HG03103 (cell line): ENCODE results near the gene CRTC1.

Source experiments
- ATAC-seq: cut with Tn5 transposase; IDR thresholded peaks from one replicate; pipeline ENCODE4 v1.9.1; 2021; ENCODE audit warnings: low read depth; ENCODE audit not compliant: unreplicated experiment

CRTC1 gene

DNA sequence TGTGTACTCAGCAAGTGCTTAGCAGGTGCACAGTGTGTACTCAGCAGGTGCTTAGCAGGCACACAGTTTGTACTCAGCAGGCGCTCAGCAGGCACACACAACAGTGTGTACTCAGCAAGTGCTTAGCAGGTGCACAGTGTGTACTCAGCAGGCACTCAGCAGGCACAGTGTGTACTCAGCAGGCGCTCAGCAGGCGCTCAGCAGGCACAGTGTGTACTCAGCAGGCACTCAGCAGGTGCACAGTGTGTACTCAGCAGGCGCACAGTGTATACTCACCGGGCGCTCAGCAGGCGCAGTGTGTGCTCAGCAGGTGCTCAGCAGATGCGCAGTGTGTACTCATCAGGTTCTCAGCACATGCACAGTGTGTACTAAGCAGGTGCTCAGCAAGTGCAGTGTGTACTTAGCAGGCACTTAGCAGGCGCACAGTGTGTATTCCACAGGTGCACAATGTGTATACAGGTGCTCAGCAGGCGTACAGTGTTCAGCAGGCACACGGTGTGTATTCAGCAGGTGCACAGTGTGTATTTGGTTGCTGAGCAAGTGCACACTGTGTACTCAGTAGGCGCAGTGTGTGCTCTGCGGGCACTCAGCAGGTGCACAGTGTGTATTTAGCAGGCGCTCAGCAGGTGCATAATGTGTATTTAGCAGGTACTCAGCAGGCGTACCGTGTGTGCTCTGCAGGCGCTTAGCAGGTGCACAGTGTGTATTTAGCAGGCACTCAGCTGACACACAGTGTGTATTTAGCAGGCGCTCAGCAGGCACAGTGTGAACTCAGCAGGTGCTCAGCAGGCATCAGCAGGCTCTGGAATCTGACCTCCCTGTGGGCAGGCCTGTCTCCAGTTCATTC is 15.1 kb downstream of the CRTC1 start:
- ATAC-seq: no peak

- ATAC-seq: no peak
Observed at GRCh38 chr19:18699403-18700054, 16.0 kb downstream of the CRTC1 start.

- ATAC-seq: no peak
Observed at GRCh38 chr19:18700501-18701249, 17.2 kb downstream of the CRTC1 start.

DNA sequence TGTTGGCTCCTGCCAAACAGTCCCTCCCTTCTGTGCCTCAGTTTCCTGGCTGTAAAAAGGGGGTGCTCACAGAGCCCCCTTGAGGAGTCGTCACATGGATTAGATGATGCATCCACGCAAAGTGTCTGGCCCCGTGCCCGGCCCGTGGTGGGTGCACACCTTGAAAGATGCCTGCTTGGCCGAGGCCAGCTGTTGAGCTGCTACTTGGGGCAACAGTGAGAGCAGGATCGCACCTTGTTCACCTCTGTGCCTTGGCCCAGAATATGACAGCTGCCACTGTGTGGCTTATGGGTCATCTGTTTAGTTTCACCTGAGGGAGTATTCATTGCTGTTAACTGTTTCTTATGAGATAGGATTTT is 17.7 kb downstream of the CRTC1 start:
- ATAC-seq: no peak

DNA sequence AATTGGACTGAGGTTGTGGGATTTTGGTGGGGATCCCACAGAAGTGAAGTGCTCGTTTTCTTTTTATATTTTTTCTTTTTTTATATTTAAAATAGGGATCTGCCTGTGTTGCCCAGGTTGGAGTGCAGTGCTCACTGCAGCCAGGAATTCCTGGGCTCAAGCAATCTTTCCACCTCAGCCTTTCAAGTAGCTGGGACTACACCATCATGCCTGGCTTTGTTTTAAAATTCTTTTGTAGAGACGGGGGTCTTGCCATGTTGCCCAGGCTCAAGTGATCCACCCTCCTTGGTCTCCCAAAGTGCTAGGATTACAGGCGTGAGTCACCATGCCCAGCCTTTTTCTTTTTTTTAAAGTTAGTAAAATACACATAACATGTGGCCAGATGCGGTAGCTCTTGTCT is 20.6 kb downstream of the CRTC1 start:
- ATAC-seq: no peak

DNA sequence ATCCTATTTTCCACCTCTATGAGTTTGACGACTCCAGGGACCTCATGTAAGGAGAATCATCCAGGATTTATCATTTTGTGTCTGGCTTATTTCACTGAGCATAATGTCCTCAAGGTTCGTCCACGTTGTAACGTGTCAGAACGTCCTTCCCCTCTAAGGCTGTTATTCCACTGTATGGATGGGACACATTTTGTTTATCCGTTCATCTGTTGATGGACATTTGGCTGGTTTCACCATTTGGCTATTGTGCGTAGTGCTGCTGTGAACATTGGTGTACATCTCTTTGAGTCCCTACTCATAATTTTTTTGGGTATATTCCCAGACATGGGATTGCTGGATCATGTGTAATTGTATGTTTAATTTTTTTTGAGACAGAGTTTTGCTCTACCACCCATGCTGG is 21.5 kb downstream of the CRTC1 start:
- ATAC-seq: no peak

DNA sequence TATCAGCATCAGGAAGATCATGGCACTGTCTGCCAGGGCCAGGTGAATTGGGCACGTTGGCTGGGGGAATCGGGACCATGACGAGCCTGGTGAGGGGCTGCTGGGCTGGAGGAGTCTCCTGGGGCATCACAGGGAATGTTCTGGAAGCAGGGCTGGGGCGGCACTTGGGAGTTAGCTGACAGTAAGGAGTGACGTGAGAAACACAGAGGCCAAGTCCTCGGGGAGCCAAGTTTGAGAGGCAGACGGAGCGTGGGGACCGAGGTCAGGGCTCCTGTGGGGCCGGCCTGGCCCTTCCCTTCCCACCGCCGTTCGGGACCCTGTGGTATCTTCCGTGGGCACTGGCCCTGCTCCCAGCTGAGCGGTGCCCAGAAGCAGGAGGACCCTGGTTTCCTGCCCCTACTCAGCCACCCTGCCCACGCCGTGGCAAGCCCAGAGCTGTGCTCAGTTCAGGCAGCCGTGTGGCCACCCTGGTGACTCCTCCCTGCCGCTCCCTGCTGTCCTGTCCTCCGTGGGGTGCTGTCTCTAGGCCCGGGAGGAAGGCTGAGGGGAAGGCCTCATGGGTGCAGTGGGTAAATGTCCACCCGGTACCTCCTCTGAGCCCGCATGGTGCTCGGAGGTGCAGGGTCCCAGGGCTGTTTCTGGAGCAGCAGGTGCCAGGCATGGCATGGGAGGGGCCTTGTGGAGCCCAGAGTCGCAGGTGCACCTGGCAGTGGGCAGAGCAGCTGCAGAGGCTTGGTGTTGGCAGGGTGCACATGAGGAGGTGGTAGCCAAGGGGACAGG is 25.2 kb downstream of the CRTC1 start:
- ATAC-seq: no peak

GRCh38 chr19:18709546-18709945 is 26.1 kb downstream of the CRTC1 start:
- no peak for ATAC-seq

DNA sequence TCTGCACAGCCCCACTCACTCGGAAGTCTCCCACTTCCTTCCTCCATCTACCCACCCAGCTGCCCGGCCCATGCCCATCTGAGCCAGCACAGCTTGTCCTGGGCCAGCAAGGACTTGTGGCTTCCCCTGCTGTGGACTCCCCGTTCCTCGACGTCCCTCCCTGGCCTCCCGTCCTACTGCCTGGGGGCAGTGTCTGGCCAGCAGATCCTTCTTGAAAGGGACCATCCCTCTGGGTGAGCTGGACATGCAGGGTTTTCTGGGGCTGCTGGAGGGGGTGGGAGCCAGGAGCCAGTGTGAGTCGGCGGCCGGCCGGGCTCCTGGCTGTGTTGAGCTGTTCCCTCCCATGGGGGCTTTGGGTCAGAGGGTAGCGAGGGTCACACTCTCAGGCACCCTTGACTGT is 26.7 kb downstream of the CRTC1 start:
- no peak for ATAC-seq

- ATAC-seq: no peak
Observed at GRCh38 chr19:18710996-18711751, 27.7 kb downstream of the CRTC1 start.

DNA sequence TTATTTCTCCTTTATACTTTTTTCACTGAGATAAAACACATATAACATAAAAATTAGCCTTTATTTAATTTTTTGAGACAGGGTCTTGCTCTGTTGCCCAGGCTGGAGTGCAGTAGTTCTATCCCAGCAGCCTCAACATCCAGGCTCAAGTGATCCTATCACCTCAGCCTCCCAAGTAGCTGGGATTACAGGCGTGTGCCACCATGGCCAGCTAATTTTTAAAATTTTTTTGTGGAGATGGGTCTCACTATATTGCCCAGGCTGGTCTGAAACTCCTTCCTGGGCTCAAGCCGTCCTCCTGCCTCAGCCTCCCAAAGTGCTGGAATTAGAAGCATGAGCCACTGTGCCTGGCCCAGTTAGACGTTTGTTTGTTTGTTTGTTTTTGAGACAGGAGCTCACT is 28.4 kb downstream of the CRTC1 start:
- no peak for ATAC-seq

DNA sequence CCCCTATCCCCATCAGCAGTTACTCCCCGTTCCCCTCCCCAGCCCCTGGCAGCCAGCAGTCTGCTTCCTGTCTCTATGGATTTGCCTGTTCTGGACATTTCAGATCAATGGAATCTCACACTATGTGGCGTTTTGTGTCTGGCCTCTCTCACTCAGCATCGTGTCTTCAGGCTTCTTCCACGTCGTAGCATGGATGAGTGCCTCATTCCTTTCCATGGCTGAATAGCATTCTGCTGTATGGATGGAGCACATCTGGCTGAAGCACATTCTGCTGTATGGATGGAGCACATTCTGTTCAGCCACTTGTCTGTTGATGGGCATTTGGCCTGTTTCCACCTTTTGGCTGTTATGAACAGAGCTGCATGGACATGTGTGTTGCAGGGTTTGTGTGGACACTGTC is 29.5 kb downstream of the CRTC1 start:
- ATAC-seq: no peak

GRCh38 chr19:18713550-18714117 is 30.2 kb downstream of the CRTC1 start:
- no peak for ATAC-seq

GRCh38 chr19:18715416-18715815 is 31.9 kb downstream of the CRTC1 start:
- ATAC-seq: no peak

- no peak for ATAC-seq
Observed at GRCh38 chr19:18716857-18717256, 33.4 kb downstream of the CRTC1 start.

DNA sequence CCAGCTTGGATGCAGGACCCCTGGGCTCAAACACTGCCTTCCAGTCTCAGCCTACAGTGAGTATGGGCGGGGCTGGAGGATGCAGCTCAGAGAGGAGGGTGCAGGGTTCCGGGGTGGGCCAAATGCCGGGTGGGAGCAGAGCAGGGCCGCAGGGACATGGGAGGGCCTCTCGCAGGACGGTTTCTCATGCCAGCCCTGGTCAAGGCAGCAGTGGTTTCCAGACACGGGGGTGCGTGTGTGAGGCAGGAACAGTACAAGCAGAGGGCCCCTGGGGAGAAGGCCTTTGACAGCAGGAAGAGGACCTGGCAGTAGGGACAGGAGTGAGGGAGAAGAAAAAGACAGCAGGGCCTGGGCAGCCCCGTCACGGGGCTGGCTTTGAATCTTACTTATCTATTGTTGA is 34.1 kb downstream of the CRTC1 start:
- ATAC-seq: no peak

DNA sequence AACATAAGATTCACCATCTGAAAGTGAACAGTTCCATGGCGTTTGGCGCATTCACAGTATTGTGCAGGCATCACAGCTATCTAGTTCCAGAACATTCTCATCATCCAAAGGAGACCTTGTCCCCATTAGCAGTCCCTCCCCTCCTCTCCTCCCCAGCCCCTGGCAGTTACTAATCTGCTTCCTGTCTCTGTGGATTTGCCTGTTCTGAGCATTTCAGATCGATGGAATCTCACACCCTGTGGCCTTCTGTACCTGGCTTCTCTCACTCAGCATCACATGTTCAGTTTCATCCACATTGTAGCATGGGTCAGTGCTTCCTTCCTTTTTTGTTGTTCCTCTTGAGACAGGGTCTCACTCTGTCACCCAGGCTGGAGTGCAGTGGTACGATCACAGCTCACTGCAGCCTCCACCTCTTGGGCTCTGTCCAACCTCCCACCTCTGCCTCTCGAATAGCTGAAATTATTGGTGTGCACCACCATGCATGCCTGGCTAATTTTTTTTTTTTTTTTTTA is 34.6 kb downstream of the CRTC1 start:
- no peak for ATAC-seq

GRCh38 chr19:18718846-18719458 is 35.5 kb downstream of the CRTC1 start:
- ATAC-seq: no peak

- no peak for ATAC-seq
Observed at GRCh38 chr19:18719541-18719940, 36.1 kb downstream of the CRTC1 start.
